ENCODE data around the gene SPTBN4.
"Not testable (repeated sequence)": the region's sequence is repeated elsewhere in the genome, so short reads cannot be mapped to it uniquely, and the experiment has no call there.

The SPTBN4 gene

GRCh38 chr19:40564535-40564934 is 97.7 kb downstream of the SPTBN4 start:
- DNase-seq (ENCODE audit: low read depth in 2 of 2): not testable (repeated sequence)

- no peak for DNase-seq (ENCODE audit: low read depth in 2 of 2)
Observed at GRCh38 chr19:40565355-40565754, 98.6 kb downstream of the SPTBN4 start.

- no peak for DNase-seq (ENCODE audit: low read depth in 2 of 2)
Observed at GRCh38 chr19:40565910-40566495, 99.2 kb downstream of the SPTBN4 start.

GRCh38 chr19:40567040-40567749 is 100.4 kb downstream of the SPTBN4 start:
- DNase-seq (ENCODE audit: low read depth in 2 of 2): no peak

GRCh38 chr19:40567750-40568494 is 101.1 kb downstream of the SPTBN4 start:
- DNase-seq (ENCODE audit: low read depth in 2 of 2): no peak

GRCh38 chr19:40570313-40571004 is 103.7 kb downstream of the SPTBN4 start:
- peak; percentile 88 to 91 for DNase-seq (ENCODE audit: low read depth in 2 of 2)

GRCh38 chr19:40571005-40571318 is 104.2 kb downstream of the SPTBN4 start:
- DNase-seq (ENCODE audit: low read depth in 2 of 2): no peak

GRCh38 chr19:40571831-40572495 is 105.2 kb downstream of the SPTBN4 start:
- DNase-seq (ENCODE audit: low read depth in 2 of 2): no peak

GRCh38 chr19:40575326-40575725 is 108.5 kb downstream of the SPTBN4 start:
- no peak for DNase-seq (ENCODE audit: low read depth in 2 of 2)

- no peak for DNase-seq (ENCODE audit: low read depth in 2 of 2)
Observed at GRCh38 chr19:40576151-40576584, 109.4 kb downstream of the SPTBN4 start.

GRCh38 chr19:40576585-40577451 is 110.0 kb downstream of the SPTBN4 start, which contains the start of gene SHKBP1:
TSS of gene SHKBP1 (plus strand) at chr19:40576873. CDS start at chr19:40576900, 27 bp downstream.
- peak; percentile 87 for DNase-seq (ENCODE audit: low read depth in 2 of 2)

- no peak for DNase-seq (ENCODE audit: low read depth in 2 of 2)
Observed at GRCh38 chr19:40578442-40578908, 111.7 kb downstream of the SPTBN4 start.

- no peak for DNase-seq (ENCODE audit: low read depth in 2 of 2)
Observed at GRCh38 chr19:40580619-40581018, 113.8 kb downstream of the SPTBN4 start.

GRCh38 chr19:40581531-40581930 is 114.7 kb downstream of the SPTBN4 start:
- DNase-seq (ENCODE audit: low read depth in 2 of 2): no peak

GRCh38 chr19:40582467-40582866 is 115.7 kb downstream of the SPTBN4 start:
- DNase-seq (ENCODE audit: low read depth in 2 of 2): no peak

GRCh38 chr19:40583283-40583682 is 116.5 kb downstream of the SPTBN4 start:
- DNase-seq (ENCODE audit: low read depth in 2 of 2): no peak

GRCh38 chr19:40584007-40584406 is 117.2 kb downstream of the SPTBN4 start:
- DNase-seq (ENCODE audit: low read depth in 2 of 2): no peak

GRCh38 chr19:40585241-40585981 is 118.6 kb downstream of the SPTBN4 start:
- DNase-seq (ENCODE audit: low read depth in 2 of 2): no peak

GRCh38 chr19:40585982-40586422 is 119.2 kb downstream of the SPTBN4 start:
- no peak for DNase-seq (ENCODE audit: low read depth in 2 of 2)

- no peak for DNase-seq (ENCODE audit: low read depth in 2 of 2)
Observed at GRCh38 chr19:40586611-40587010, 119.8 kb downstream of the SPTBN4 start.
